ENCODE measurements around the gene MRPL52.

- TF ChIP-seq EZH2 (IDR thresholded peaks at IDR 0.05; ENCODE audit: low read length, unreplicated experiment): no peak
- no peak for TF ChIP-seq CTCF (conservative IDR thresholded peaks at IDR 0.05; ENCODE audit: low read depth, low read length)
- TF ChIP-seq EZH2phosphoT487 (IDR thresholded peaks at IDR 0.05; ENCODE audit: borderline replicate concordance, low read length): no peak
Observed at GRCh38 chr14:22830443-22831010, 840 bp downstream of the MRPL52 start.

All from PC-3 (cell line).